Inflammatory macrophage treated with lipopolysaccharide for 4 hours (primary cell): Measurements from ENCODE around the gene GABRP.
"Not testable (repeated sequence)": the region's sequence is repeated elsewhere in the genome, so short reads cannot be mapped to it uniquely, and the experiment has no call there.

ENCODE experiments used
- DNase-seq: peaks from one replicate; pipeline ENCODE4 v3.0.0-alpha.2; 2020

The GABRP gene

GRCh38 chr5:170783498-170784247 lies at the start of gene GABRP:
Gene GABRP, plus strand, starts transcription at chr5:170783725. Its CDS starts 4,891 bp downstream, at chr5:170788616.
- no peak for DNase-seq

GRCh38 chr5:170736966-170737365 lies 46.6 kb upstream of the GABRP start:
- DNase-seq = no peak

- no peak for DNase-seq
These were observed 45.9 kb upstream of the GABRP start for GRCh38 chr5:170737591-170737990.

GRCh38 chr5:170738840-170739239 lies 44.7 kb upstream of the GABRP start:
- DNase-seq = no peak

GRCh38 chr5:170739446-170739845 lies 44.1 kb upstream of the GABRP start:
- DNase-seq = no peak

- DNase-seq = no peak
These were observed 42.8 kb upstream of the GABRP start for GRCh38 chr5:170740551-170741205.

GRCh38 chr5:170741801-170742200 lies 41.7 kb upstream of the GABRP start:
- DNase-seq = no peak

- no peak for DNase-seq
These were observed 39.7 kb upstream of the GABRP start for GRCh38 chr5:170743876-170744212.

- no peak for DNase-seq
These were observed 37.9 kb upstream of the GABRP start for GRCh38 chr5:170745481-170746071.

- no peak for DNase-seq
These were observed 37.2 kb upstream of the GABRP start for GRCh38 chr5:170746075-170746960.

GRCh38 chr5:170746961-170747340 lies 36.6 kb upstream of the GABRP start:
- no peak for DNase-seq

GRCh38 chr5:170747357-170747756 lies 36.2 kb upstream of the GABRP start:
- DNase-seq = no peak

- peak; percentile 3 for DNase-seq
These were observed 35.7 kb upstream of the GABRP start for GRCh38 chr5:170747851-170748250.

- no peak for DNase-seq
These were observed 34.5 kb upstream of the GABRP start for GRCh38 chr5:170748951-170749471.

GRCh38 chr5:170749911-170750431 lies 33.6 kb upstream of the GABRP start:
- no peak for DNase-seq

- no peak for DNase-seq
These were observed 32.7 kb upstream of the GABRP start for GRCh38 chr5:170750791-170751190.

- DNase-seq = no peak
These were observed 31.9 kb upstream of the GABRP start for GRCh38 chr5:170751631-170752030.

GRCh38 chr5:170752257-170753215 lies 31.0 kb upstream of the GABRP start:
- no peak for DNase-seq

- no peak for DNase-seq
These were observed 30.2 kb upstream of the GABRP start for GRCh38 chr5:170753311-170753710.

GRCh38 chr5:170754508-170754907 lies 29.0 kb upstream of the GABRP start:
- not testable (repeated sequence) for DNase-seq

GRCh38 chr5:170755679-170756456 lies 27.7 kb upstream of the GABRP start:
- no peak for DNase-seq
